ENCODE results near the gene FAHD1. TPM values are rescaled to one million over a fixed set of nuclear protein-coding genes. Genes with fewer than 3 reads are reported as not detected.

FAHD1 gene
- total and polyA plus RNA-seq, 4 donors = 17.2 to 32.1 (median 25.6) TPM

DNA sequence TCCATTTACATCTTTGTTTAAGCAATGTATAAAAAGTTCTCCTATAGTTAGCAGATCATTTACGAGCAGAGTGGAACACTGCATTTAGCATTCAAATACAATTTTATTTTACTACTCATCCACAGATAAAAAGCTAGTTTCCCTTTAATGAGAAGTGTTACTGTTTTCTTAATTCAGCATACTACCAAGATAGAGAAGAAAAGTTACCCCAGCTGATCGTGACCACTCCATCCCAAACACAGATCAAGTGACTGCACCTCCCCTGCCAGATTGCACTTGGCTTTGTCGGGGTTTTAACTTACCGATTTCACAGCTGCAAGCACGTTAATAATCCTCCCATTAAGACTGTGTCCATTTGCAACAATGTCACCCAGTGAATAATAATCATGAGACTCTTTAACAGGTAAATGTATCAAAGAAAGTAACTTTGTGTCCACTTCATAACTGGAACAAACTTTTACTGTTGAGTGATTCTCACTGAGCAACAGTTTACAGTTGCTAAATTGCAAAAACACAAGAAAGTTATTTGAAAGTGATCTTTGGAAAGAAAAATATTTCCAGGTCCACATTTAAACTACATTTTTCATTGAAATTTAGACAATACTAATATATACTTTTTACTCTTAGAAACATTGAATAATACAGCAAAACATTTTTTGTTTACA is 30.6 kb downstream of the FAHD1 start:
- Histone ChIP-seq H3K9me3 (ENCODE audit: control insufficient read depth in 4 of 4, insufficient read depth in 3 of 4, low read length in 3 of 4) (no peaks in the 10 kb centered on the region), H3K9ac (ENCODE audit: insufficient read depth in 1 of 2, low read length in 2 of 2) (no peak overlapping the region), H3K4me3 (no peak overlapping the region), H3K27ac (ENCODE audit: low read depth in 1 of 2, low read length in 1 of 2) (no peak overlapping the region), H3K27me3 (ENCODE audit: control insufficient read depth in 3 of 3, insufficient read depth in 3 of 3, low read length in 2 of 3) (peaks cover 6 to 41% (median 22%) of the 10 kb centered on the region in 3 donors), H3K36me3 (ENCODE audit: control insufficient read depth in 4 of 4, insufficient read depth in 4 of 4, low read length in 4 of 4) (no peaks in the 10 kb centered on the region), H3K4me1 (ENCODE audit: control insufficient read depth in 5 of 5, insufficient read depth in 5 of 5, low read length in 5 of 5) (peaks cover 0 to 3% (median 0%) of the 10 kb centered on the region in 5 donors)
- DNase-seq = no peak
- ATAC-seq (ENCODE audit: insufficient read depth, low FRiP score) = no peak
- TF ChIP-seq CTCF (IDR thresholded peaks at IDR 0.05; ENCODE audit: control extremely low read depth, extremely low read depth) = no peak
- 52 to 56% methylated on average over 5 of the region's 5 CpGs for WGBS, 2 donors

DNA sequence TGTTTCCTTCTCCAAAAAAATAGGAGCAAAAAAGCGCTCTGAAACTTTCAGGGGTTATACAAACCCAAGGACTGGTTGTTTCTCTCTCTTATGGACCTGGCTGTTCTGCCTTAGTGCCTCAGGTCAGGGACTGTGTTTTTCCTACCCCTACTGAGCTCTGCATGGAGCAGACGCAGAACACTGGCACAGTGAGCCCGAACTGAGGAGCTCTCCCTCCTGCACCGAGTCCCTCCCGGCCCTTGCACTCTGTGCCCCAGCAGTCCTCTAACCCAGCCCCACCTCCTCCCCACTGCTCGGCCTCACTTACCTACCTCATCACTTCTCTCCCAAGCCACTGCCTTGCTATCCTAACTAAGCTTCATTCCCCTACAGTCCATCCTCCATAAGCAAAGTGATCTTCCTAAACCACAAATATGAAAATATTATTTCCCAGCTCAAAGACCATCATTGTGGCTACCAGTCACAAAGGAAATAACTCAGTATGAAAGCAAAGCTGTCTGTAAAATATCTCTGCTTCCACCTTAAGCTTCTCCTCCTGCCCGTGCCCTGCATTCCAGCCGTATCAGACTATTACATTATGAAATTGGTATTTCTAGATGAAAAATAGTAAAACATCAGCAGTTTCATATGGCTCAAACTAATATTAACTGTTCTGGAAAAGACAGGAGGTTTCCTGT is 31.3 kb downstream of the FAHD1 start:
- H3K4me1 ChIP-seq (ENCODE audit: control insufficient read depth in 5 of 5, insufficient read depth in 5 of 5, low read length in 5 of 5) = peaks cover 0 to 3% (median 0%) of the 10 kb centered on the region in 5 donors
- no peak overlapping the region for H3K27ac ChIP-seq (ENCODE audit: low read depth in 1 of 2, low read length in 1 of 2)
- DNase-seq = no peak
- H3K9ac ChIP-seq (ENCODE audit: insufficient read depth in 1 of 2, low read length in 2 of 2) = no peak overlapping the region
- H3K27me3 ChIP-seq (ENCODE audit: control insufficient read depth in 3 of 3, insufficient read depth in 3 of 3, low read length in 2 of 3) = peaks cover 6 to 41% (median 21%) of the 10 kb centered on the region in 3 donors
- no peaks in the 10 kb centered on the region for H3K36me3 ChIP-seq (ENCODE audit: control insufficient read depth in 4 of 4, insufficient read depth in 4 of 4, low read length in 4 of 4)
- ATAC-seq (ENCODE audit: insufficient read depth, low FRiP score) = no peak
- no peak for TF ChIP-seq CTCF (IDR thresholded peaks at IDR 0.05; ENCODE audit: control extremely low read depth, extremely low read depth)
- WGBS, 2 donors = 19 to 23% methylated on average over 8 of the region's 8 CpGs
- no peak overlapping the region for H3K4me3 ChIP-seq
- H3K9me3 ChIP-seq (ENCODE audit: control insufficient read depth in 4 of 4, insufficient read depth in 3 of 4, low read length in 3 of 4) = no peaks in the 10 kb centered on the region

DNA sequence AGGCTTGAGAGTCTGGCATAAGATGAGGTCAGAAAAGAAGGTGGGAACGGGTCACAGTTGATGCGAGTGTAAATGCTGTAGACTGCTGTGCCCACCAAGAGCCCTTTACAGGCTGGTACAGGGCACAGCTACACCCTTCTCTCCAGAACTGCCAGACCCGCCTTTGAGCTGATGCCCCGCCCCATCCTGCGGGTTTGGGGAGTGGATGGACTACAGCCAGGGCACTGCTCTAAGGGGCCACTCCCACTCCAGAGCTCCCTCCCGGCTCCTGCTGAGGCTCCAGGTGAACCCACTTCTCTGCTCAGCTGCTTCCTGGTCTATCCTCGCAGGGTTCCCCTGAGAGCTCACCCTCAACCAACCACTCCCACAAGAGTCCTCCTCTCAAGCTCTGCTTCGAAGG is 32.6 kb downstream of the FAHD1 start:
- Histone ChIP-seq H3K27me3 (ENCODE audit: control insufficient read depth in 3 of 3, insufficient read depth in 3 of 3, low read length in 2 of 3) (peaks cover 2 to 42% (median 23%) of the 10 kb centered on the region in 3 donors), H3K4me3 (no peak overlapping the region), H3K36me3 (ENCODE audit: control insufficient read depth in 4 of 4, insufficient read depth in 4 of 4, low read length in 4 of 4) (no peaks in the 10 kb centered on the region), H3K9me3 (ENCODE audit: control insufficient read depth in 4 of 4, insufficient read depth in 3 of 4, low read length in 3 of 4) (no peaks in the 10 kb centered on the region), H3K9ac (ENCODE audit: insufficient read depth in 1 of 2, low read length in 2 of 2) (no peak overlapping the region), H3K27ac (ENCODE audit: low read depth in 1 of 2, low read length in 1 of 2) (no peak overlapping the region), H3K4me1 (ENCODE audit: control insufficient read depth in 5 of 5, insufficient read depth in 5 of 5, low read length in 5 of 5) (peaks cover 0 to 3% (median 0%) of the 10 kb centered on the region in 5 donors)
- DNase-seq (peak in 1 of 3 donors; percentile 2), ATAC-seq (ENCODE audit: insufficient read depth, low FRiP score) (no peak)
- TF ChIP-seq CTCF (IDR thresholded peaks at IDR 0.05; ENCODE audit: control extremely low read depth, extremely low read depth) = no peak
- 24 to 31% methylated on average over 8 of the region's 8 CpGs for WGBS, 2 donors

Measured in lung (tissue), 12 donors.